NT2/D1 (cell line): ENCODE results near the gene GOLGA6L1.
"Not testable (repeated sequence)": the region's sequence is repeated elsewhere in the genome, so short reads cannot be mapped to it uniquely, and the experiment has no call there.

Experiments used
- DNase-seq: peaks from one replicate; pipeline ENCODE4 v3.0.0-alpha.2; 2011; ENCODE audit warnings: low read depth, low spot score
- H3K27me3 ChIP-seq: 2 replicates; pipeline ENCODE4 v1.6.0; 2011; ENCODE audit warnings: mild to moderate bottlenecking; ENCODE audit not compliant: insufficient read length, insufficient read depth
- H3K36me3 ChIP-seq: 2 replicates; pipeline ENCODE4 v1.6.1; 2011; ENCODE audit warnings: mild to moderate bottlenecking, low read length, mixed read lengths; ENCODE audit not compliant: insufficient read depth, insufficient read length
- H3K4me1 ChIP-seq: 2 replicates; pipeline ENCODE4 v1.5.1; 2011; ENCODE audit not compliant: insufficient read depth, insufficient read length
- H3K4me3 ChIP-seq: 2 replicates; pipeline ENCODE4 v1.5.1; 2011; ENCODE audit warnings: low read depth; ENCODE audit not compliant: insufficient read length
- H3K9ac ChIP-seq: 2 replicates; pipeline ENCODE4 v1.6.0; 2011; ENCODE audit warnings: low read depth; ENCODE audit not compliant: insufficient read length
- H3K9me3 ChIP-seq: 2 replicates; pipeline ENCODE4 v1.5.1; 2011; ENCODE audit warnings: mild to moderate bottlenecking, low read length; ENCODE audit not compliant: insufficient read depth

Gene GOLGA6L1, protein sequence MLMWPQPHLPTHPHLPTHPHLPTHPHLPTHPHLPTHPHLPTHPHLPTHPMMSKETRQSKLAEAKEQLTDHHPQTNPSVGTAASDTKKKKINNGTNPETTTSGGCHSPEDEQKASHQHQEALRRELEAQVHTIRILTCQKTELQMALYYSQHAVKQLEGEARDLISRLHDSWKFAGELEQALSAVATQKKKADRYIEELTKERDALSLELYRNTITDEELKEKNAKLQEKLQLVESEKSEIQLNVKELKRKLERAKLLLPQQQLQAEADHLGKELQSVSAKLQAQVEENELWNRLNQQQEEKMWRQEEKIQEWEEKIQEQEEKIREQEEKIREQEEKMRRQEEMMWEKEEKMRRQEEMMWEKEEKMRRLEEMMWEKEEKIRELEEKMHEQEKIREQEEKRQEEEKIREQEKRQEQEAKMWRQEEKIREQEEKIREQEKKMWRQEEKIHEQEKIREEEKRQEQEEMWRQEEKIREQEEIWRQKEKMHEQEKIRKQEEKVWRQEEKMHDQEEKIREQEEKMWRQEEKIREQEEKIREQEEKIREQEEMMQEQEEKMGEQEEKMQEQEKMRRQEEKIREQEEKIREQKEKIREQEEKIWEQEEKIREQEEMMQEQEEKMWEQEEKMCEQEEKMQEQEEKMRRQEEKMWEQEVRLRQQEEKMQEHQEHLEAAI

DNA sequence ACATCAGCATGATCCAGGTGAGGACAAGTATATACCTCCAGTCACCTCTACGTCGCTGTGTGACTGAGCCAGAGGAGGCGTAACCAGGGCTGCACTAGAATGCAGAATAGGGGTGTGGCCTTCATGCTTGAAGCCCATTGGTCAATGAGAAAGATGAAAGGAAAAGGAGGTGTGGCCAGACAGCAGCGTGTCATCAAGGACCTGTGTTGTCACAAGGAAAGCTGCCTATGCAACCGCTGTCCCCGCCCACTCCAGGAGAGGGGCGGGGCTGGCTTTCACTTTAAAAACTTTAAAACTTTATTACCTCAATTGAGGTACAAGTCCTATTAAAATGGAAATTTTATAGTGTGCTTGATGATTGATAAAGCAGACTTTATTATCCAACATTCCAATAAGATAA is at the start of gene GOLGA6L1:
Gene GOLGA6L1, minus strand, starts transcription at position 101 of the 400 bp plus-strand sequence. Its CDS starts 91 bp downstream, at position 10.
- DNase-seq, H3K9ac ChIP-seq, H3K4me1 ChIP-seq, H3K4me3 ChIP-seq, H3K36me3 ChIP-seq, H3K9me3 ChIP-seq, H3K27me3 ChIP-seq: not testable (repeated sequence)

DNA sequence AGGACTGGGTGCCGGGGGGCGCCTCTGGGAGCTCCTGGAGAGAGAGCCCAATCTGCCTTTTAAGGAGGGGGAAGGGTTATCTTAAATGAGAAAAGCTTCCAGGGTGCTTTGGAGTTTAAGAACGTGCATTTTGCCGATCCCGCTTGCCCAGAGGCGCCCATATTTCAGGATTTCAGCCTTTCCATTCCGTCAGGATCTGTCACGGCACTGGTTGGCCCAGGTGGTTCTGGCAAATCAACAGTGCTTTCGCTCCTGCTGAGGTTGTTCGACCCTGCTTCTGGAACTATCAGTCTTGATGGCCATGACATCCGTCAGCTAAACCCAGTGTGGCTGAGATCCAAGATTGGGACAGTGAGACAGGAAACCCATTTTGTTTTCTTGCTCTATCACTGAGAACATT is 44.6 kb upstream of the GOLGA6L1 start:
- not testable (repeated sequence) for H3K9me3 ChIP-seq, H3K36me3 ChIP-seq, H3K27me3 ChIP-seq, H3K9ac ChIP-seq, DNase-seq, H3K4me3 ChIP-seq, H3K4me1 ChIP-seq

DNA sequence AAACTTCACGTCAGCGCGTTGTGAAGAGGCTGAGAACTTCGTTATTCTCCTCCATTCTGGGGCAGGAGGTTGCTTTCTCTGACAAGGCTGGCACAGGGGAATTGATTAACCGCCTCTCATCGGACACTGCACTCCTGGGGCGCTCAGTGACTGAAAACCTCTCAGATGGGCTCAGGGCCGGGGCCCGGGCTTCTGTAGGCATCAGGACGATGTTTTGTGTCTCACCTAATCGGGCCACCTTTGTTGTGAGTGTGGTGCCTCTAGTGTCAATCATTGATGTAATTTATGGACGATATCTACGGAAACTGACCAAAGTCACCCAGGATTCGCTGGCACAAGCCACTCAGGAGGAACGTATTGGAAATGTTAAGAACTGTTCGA is 43.9 kb upstream of the GOLGA6L1 start:
- H3K9me3 ChIP-seq, H3K36me3 ChIP-seq, H3K27me3 ChIP-seq, H3K9ac ChIP-seq, H3K4me1 ChIP-seq, DNase-seq, H3K4me3 ChIP-seq: not testable (repeated sequence)

DNA sequence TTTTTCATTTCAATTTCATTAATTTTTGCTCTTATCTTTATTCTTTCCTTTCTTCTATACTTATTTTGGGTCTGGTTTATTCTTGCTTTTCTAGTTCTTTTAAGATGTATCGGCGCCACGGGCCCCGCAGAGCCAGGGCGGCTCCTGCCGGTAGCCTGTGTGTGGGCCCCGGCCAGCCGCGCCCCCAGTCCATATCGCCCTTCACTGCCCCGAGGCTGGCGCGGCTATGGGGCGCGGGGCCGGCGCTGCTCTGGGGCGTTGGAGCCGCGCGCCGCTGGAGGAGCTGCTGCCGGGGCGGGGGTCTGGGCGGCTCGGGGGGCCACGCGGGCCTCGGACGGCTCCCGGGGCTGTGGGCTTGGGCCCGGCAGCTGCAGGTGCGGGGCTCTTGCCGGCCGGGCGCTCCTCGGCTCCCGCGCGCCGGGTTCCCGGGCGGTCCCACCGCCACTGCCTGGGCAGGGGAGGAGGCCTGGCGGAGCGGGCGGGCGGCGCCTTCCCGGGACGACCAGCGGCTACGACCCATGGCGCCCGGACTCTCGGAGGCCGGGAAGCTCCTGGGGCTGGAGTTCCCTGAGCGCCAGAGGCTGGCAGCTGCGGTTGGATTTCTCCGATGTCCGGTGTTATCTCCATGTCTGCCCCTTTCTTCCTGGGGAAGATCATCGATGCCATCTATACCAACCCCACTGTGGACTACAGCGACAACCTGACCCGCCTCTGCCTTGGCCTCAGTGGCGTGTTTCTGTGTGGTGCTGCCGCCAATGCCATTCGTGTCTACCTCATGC is 43.3 kb upstream of the GOLGA6L1 start:
- peak; percentile 2 for DNase-seq
- not testable (repeated sequence) for H3K4me1 ChIP-seq, H3K27me3 ChIP-seq, H3K4me3 ChIP-seq, H3K36me3 ChIP-seq, H3K9me3 ChIP-seq
- peak overlapping the region; percentile 32 for H3K9ac ChIP-seq

DNA sequence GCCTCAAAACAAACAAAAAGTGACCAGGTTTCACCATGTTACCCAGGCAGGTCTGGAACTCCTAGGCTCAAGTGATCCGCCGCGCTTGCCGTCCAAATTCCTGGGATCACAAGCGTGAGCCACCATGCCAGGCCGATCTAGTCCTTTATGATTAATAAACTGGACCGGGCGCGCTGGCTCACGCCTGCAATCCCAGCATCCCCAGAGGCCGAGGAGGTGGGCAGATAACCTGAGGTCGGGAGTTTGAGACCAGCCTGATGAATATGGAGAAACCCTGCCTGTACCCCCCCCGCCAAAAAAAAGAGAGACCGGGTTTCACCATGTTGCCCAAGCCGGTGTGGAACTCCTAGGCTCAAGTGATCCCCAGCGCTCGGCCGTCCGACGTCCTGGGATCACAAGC is 40.1 kb upstream of the GOLGA6L1 start:
- DNase-seq, H3K9ac ChIP-seq, H3K36me3 ChIP-seq, H3K4me3 ChIP-seq, H3K4me1 ChIP-seq, H3K9me3 ChIP-seq, H3K27me3 ChIP-seq: not testable (repeated sequence)

DNA sequence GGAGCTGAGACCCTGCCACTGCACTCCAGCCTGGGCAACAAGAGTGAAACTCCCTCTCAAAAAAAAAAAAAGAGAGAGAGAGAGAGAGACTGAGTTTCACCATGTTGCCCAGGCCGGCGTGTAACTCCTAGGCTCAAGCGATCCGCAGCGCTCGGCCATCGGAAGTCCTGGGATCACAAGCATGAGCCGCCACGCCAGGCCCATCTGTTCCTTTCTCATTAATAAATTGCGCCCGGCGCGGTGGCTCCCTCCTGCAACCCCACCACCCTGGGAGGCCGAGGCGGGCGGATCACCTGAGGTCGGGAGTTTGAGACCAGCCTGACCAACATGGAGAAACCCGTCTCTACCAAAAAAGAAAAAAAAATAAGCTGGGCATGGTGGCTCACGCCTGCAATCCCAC is 39.0 kb upstream of the GOLGA6L1 start:
- not testable (repeated sequence) for H3K27me3 ChIP-seq, H3K4me1 ChIP-seq, H3K9ac ChIP-seq, H3K36me3 ChIP-seq, DNase-seq, H3K4me3 ChIP-seq, H3K9me3 ChIP-seq

DNA sequence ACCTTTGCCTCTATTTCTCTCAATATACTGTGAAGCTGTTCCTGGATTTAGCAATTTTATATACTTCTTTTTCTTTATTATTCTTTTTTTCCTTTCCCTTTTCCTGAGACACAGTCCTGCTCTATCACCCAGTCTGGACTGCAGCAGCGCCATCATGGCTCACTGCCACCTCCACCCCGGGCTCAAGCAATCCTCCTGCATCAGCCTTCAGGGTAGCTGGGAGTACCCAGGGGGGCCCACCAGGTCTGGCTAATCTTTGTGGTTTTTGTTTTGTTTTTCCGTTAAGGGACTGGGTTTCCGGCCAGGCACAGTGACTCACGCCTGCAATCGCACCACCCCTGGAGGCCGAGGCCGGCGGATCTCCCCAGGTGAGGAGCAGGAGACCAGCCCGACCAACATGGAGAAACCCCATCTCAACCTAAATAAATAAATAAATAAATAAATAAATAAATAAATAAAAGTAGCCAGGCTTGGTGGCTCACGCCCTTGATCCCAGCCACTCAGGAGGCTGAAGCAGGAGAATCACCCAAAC is 38.1 kb upstream of the GOLGA6L1 start:
- DNase-seq, H3K27me3 ChIP-seq: not testable (repeated sequence)

DNA sequence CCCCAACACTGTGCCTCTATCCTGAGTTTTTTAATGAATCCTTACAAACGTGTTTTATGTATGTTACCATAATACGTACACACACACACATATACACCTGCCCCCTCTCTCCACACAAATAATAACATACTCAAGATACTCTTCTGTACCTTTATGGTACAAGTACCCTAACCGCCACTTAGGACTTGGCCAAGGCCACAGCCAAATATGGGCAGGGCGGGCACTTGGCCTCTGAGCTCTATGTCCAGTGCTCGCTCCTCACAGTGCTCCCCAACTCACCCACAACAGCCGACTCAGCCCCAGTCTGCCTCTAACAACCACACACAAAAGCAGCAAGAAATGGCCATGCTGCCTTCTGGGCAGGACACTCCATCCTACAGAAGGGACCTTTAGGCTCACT is 3.8 kb downstream of the GOLGA6L1 start:
- H3K4me3 ChIP-seq, H3K9ac ChIP-seq, H3K4me1 ChIP-seq, H3K36me3 ChIP-seq, H3K27me3 ChIP-seq, H3K9me3 ChIP-seq, DNase-seq: not testable (repeated sequence)

More for the DNA sequence above, 38.1 kb upstream of the GOLGA6L1 start:
- H3K9me3 ChIP-seq, H3K36me3 ChIP-seq, H3K4me1 ChIP-seq, H3K4me3 ChIP-seq, H3K9ac ChIP-seq: not testable (repeated sequence)
